GM12864 (cell line): ENCODE measurements around the gene KIF6.
"Not testable (repeated sequence)": the region's sequence is repeated elsewhere in the genome, so short reads cannot be mapped to it uniquely, and the experiment has no call there.

ENCODE experiments used
- DNase-seq: peaks from one replicate; pipeline ENCODE4 v3.0.0-alpha.2; 2011; ENCODE audit warnings: low read depth
- H3K4me3 ChIP-seq: 2 replicates; pipeline ENCODE4 v1.5.1; 2011; ENCODE audit warnings: mild to moderate bottlenecking, low read depth, low read length, control low read depth
- TF ChIP-seq, protein P1 (sequence below): IDR thresholded peaks from 2 replicates; pipeline ENCODE4 v1.5.1; 2011; ENCODE audit warnings: low read depth, mild to moderate bottlenecking, moderate library complexity, low read length, control low read depth, inconsistent platforms; ENCODE audit errors: missing control alignments

The KIF6 gene

DNA sequence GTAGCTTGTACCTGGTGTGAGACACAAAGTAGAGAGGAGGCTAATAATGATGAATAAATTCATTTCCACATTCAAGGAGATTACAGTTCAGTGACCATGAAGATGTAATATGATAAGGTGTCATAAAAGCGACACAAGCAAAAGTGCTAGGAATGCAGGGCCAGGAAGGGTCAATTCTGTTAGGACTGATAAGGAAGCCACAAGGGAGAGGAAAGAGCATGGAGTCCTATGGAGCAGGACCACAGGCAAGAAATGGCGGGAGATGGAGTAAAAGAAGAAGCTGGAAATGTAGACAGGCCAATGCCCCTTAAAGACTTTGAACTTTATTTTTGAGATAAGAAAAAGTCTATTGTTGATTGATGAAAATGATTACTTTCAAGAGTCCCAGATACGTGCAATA is 240.9 kb downstream of the KIF6 start:
- no peak overlapping the region for H3K4me3 ChIP-seq
- TF ChIP-seq, protein P1, sequence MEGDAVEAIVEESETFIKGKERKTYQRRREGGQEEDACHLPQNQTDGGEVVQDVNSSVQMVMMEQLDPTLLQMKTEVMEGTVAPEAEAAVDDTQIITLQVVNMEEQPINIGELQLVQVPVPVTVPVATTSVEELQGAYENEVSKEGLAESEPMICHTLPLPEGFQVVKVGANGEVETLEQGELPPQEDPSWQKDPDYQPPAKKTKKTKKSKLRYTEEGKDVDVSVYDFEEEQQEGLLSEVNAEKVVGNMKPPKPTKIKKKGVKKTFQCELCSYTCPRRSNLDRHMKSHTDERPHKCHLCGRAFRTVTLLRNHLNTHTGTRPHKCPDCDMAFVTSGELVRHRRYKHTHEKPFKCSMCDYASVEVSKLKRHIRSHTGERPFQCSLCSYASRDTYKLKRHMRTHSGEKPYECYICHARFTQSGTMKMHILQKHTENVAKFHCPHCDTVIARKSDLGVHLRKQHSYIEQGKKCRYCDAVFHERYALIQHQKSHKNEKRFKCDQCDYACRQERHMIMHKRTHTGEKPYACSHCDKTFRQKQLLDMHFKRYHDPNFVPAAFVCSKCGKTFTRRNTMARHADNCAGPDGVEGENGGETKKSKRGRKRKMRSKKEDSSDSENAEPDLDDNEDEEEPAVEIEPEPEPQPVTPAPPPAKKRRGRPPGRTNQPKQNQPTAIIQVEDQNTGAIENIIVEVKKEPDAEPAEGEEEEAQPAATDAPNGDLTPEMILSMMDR = no peak
- DNase-seq = no peak

- not testable (repeated sequence) for H3K4me3 ChIP-seq, DNase-seq
Observed at GRCh38 chr6:39479819-39480218, 245.4 kb downstream of the KIF6 start.

GRCh38 chr6:39476670-39477069 is 248.5 kb downstream of the KIF6 start:
- TF ChIP-seq, protein P1 = no peak
- DNase-seq = no peak
- no peak overlapping the region for H3K4me3 ChIP-seq

DNA sequence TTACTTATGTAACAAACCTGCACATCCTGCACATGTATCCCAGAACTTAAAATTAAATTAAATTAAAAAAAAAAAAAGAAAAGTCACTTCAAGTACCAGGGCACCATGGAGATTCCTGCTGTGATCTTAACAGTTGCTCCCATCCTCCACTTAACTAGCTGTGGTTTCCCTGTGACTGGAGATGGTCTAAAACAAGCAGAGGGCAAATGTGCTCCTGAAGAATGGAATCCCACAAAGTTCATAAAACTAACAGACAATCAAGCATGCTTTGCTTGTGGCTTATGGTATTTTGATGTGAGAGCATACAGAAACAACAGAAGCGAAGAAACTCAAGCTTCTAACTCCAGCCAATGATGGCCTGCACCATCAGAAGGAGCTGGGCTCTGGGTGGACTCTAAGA is 249.1 kb downstream of the KIF6 start:
- DNase-seq = no peak
- TF ChIP-seq, protein P1 = no peak
- H3K4me3 ChIP-seq = no peak overlapping the region

DNA sequence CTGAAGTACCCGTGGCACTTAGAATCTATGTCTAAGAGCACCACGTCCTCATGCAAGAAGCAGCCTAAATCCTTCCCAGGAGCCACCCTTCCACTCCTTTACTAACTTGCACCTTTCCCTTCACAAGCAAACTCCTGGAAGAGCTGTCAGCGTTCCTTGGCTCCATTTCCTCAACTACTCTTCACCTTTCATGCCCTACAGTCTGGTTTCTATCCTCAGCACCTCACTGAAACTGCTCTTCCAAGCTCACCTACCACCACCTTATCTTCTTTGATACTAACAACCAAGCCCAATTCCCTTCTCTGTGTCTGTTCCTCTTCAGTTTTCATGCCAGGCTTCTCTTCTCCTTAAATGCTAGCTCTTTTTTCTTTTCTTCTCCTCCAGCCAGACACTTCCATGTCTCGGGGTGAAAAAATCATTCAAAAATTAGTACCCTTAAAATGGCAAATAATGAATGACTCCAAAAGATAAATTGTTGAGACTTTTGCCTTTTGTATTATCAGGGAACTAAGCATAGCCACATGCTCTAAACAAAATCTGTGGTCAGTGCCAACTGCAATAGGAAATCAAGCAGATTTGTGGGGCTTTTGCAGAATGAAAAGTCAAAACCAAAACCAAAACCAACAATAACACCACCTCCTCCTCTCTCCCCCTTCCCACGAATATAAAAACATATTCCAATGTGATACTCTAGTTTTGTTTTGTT is 253.1 kb downstream of the KIF6 start:
- DNase-seq = no peak
- no peak overlapping the region for H3K4me3 ChIP-seq

DNA sequence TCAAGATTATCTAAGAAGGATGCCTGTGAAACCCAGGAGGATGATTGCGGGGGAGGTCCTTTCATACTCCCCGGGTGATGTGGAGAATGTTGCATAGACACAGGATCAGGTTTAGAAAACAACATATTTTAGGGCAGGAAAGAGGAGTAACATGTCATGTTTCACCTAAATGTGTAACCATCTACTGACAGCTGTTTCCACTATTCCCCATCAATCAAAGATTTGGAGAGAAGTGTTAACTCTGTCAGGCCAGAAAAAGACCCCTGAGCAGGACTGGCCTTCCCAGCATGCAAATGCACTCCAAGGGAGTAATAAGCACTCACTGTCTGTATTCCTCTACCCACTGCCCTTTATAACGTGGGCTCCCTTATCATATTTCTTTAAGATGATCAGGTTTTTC is 254.7 kb downstream of the KIF6 start:
- H3K4me3 ChIP-seq = no peak overlapping the region
- TF ChIP-seq, protein P1 = no peak
- DNase-seq = no peak

More for the DNA sequence above, 253.1 kb downstream of the KIF6 start:
- TF ChIP-seq, protein P1 = no peak

DNA sequence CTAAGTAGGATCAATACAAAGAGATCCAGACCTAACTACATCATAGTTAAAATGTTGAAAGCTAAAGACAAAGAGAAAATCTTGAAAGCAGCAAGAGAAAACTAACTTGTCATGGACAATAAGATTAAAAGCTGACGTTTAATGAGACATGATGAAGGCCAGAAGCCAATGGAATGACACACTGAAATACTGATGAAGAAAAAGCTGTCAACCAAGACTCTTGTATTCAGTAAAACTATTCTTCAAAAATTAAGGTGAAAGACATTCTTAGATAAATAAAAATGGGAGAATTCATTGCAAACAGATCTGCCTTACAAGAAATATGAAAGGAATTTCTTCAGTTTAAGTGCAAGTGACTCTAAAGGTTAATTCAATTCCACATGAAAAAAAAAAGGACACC is 256.8 kb downstream of the KIF6 start:
- no peak for DNase-seq
- H3K4me3 ChIP-seq = no peak overlapping the region
- TF ChIP-seq, protein P1 = no peak

DNA sequence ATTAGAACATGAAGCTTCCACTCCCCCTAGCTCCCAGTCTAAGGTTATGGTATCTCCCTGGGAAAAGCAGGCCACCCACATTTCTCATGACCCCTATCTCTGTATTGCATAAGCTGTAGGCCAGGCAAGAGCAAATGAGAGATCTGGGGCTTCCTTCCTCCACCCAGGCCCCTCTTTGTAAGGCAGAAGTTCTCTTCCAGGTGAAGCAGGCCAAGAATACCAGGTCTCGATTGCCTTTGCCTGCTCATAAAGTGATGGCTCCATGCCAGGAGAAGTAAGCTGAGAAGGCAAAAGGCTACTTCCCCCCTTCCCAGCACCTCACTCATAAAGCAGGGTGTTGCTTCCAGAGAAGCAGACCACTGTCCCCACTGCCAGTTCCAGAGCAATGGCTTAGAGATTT is 258.6 kb downstream of the KIF6 start:
- H3K4me3 ChIP-seq = no peak overlapping the region
- DNase-seq = no peak

More for the DNA sequence above, 258.6 kb downstream of the KIF6 start:
- TF ChIP-seq, protein P1 = no peak
